ENCODE data around the gene SLAIN2. TPM values are rescaled to one million over a fixed set of nuclear protein-coding genes. Genes with fewer than 3 reads are reported as not detected.

SLAIN2 gene
- total RNA-seq, 4 donors from 2014 or later, result 28.4 to 355 (median 55.8) TPM

DNA sequence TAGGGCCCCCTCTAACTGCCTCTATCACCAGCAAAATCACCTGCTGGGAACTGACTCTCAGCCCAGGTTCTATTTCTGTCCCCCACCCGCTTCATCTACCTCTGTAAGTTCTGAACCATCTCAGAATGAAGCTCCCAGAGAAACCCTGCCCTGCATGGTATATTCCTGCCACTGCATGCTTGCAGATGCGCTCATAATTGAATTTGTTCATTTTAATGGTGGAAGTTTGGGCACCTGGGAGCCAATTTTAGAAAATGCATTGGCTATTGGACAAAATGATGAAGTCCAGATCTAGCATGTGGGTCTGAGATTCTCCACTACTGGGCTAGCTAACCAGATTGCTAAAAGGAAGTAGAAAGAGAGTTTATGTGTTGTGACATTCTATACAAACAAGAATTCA lies 113.3 kb downstream of the SLAIN2 start:
- WGBS, 2 donors (ENCODE audit: low coverage in 1 of 2), result 94% methylated on average over 2 of the region's 2 CpGs; no CpG with 5 or more reads in 1 of the 2 donors

GRCh38 chr4:48461000-48461399 lies 119.7 kb downstream of the SLAIN2 start:
- in situ Hi-C loops (cut with MboI; ENCODE audit: low pct_ligation_motif_present in 1 of 4, low pct_unique_long_range_greater_than_20kb in 1 of 4, low sequenced_read_pairs in 3 of 4), result no loop called here
- Histone ChIP-seq H3K27ac (no peak overlapping the region), H3K36me3 (no peaks in the 10 kb centered on the region), H3K9me3 (no peaks in the 10 kb centered on the region), H3K27me3 (no peaks in the 10 kb centered on the region), H3K4me3 (no peak overlapping the region), H3K4me1 (no peaks in the 10 kb centered on the region)
- TF ChIP-seq POLR2AphosphoS5 (IDR thresholded peaks at IDR 0.05) (no peak), POLR2A (IDR thresholded peaks at IDR 0.05) (no peak), EP300 (IDR thresholded peaks at IDR 0.05; ENCODE audit: low read depth) (no peak), CTCF (IDR thresholded peaks at IDR 0.05) (no peak)
- no peak for DNase-seq
- intact Hi-C loops (cut with DNase I; ENCODE audit: low total_unique reads), result no loop called here

More for the DNA sequence above, 113.3 kb downstream of the SLAIN2 start:
- DNase-seq, result no peak
- no peaks in the 10 kb centered on the region for H3K36me3 ChIP-seq
- TF ChIP-seq CTCF (IDR thresholded peaks at IDR 0.05) (no peak), POLR2A (IDR thresholded peaks at IDR 0.05) (no peak), POLR2AphosphoS5 (IDR thresholded peaks at IDR 0.05) (no peak), EP300 (IDR thresholded peaks at IDR 0.05; ENCODE audit: low read depth) (no peak)
- H3K4me1 ChIP-seq, result no peaks in the 10 kb centered on the region
- no peaks in the 10 kb centered on the region for H3K9me3 ChIP-seq
- H3K27ac ChIP-seq, result no peak overlapping the region
- intact Hi-C loops (cut with DNase I; ENCODE audit: low total_unique reads), result no loop called here
- in situ Hi-C loops (cut with MboI; ENCODE audit: low pct_ligation_motif_present in 1 of 4, low pct_unique_long_range_greater_than_20kb in 1 of 4, low sequenced_read_pairs in 3 of 4), result no loop called here
- H3K4me3 ChIP-seq, result no peak overlapping the region
- H3K27me3 ChIP-seq, result no peaks in the 10 kb centered on the region

GRCh38 chr4:48462363-48462762 lies 121.0 kb downstream of the SLAIN2 start:
- WGBS, 2 donors (ENCODE audit: low coverage in 1 of 2), result 26 to 39% methylated on average over 2 to 5 of the region's 5 CpGs
- no peak for DNase-seq
- Histone ChIP-seq H3K27me3 (no peaks in the 10 kb centered on the region), H3K4me3 (no peak overlapping the region), H3K36me3 (no peaks in the 10 kb centered on the region), H3K27ac (no peak overlapping the region), H3K4me1 (no peaks in the 10 kb centered on the region), H3K9me3 (no peaks in the 10 kb centered on the region)
- intact Hi-C loops (cut with DNase I; ENCODE audit: low total_unique reads), result no loop called here
- TF ChIP-seq POLR2AphosphoS5 (IDR thresholded peaks at IDR 0.05) (no peak), POLR2A (IDR thresholded peaks at IDR 0.05) (no peak)
- in situ Hi-C loops (cut with MboI; ENCODE audit: low pct_ligation_motif_present in 1 of 4, low pct_unique_long_range_greater_than_20kb in 1 of 4, low sequenced_read_pairs in 3 of 4), result no loop called here

GRCh38 chr4:48467442-48467841 lies 126.1 kb downstream of the SLAIN2 start:
- Histone ChIP-seq H3K9me3 (no peaks in the 10 kb centered on the region), H3K4me1 (no peaks in the 10 kb centered on the region), H3K27me3 (no peaks in the 10 kb centered on the region), H3K4me3 (no peak overlapping the region), H3K27ac (no peak overlapping the region), H3K36me3 (no peaks in the 10 kb centered on the region)
- WGBS, 2 donors (ENCODE audit: low coverage in 1 of 2), result 54 to 56% methylated on average over 1 to 2 of the region's 2 CpGs
- TF ChIP-seq POLR2A (IDR thresholded peaks at IDR 0.05) (no peak), EP300 (IDR thresholded peaks at IDR 0.05; ENCODE audit: low read depth) (no peak), CTCF (IDR thresholded peaks at IDR 0.05) (no peak), POLR2AphosphoS5 (IDR thresholded peaks at IDR 0.05) (no peak)
- no peak for DNase-seq
- intact Hi-C loops (cut with DNase I; ENCODE audit: low total_unique reads), result no loop called here
- in situ Hi-C loops (cut with MboI; ENCODE audit: low pct_ligation_motif_present in 1 of 4, low pct_unique_long_range_greater_than_20kb in 1 of 4, low sequenced_read_pairs in 3 of 4), result no loop called here

DNA sequence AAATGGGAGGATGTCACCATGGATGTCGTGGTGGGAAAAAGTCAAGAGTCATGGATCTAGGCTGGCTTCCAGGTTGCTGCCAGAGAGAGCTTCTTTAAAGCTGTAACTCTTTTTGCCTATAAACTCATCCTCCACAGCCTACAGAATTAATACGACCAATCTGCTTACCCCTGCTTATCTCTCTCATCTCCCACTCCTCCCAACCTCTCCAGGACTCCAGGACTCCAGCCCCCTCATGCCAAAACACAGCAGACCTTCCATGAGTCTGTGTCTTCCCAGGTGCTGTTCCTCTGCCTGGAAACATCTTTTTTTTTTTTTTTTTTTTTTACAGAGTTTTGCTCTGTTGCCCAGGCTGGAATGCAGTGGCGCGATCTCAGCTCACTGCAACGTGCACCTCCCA lies 126.6 kb downstream of the SLAIN2 start:
- H3K4me3 ChIP-seq, result no peak overlapping the region
- intact Hi-C loops (cut with DNase I; ENCODE audit: low total_unique reads) (no loop called here), in situ Hi-C loops (cut with MboI; ENCODE audit: low pct_ligation_motif_present in 1 of 4, low pct_unique_long_range_greater_than_20kb in 1 of 4, low sequenced_read_pairs in 3 of 4) (no loop called here)
- no peak for DNase-seq
- TF ChIP-seq EP300 (IDR thresholded peaks at IDR 0.05; ENCODE audit: low read depth), result no peak
- no peak for TF ChIP-seq POLR2AphosphoS5 (IDR thresholded peaks at IDR 0.05)
- TF ChIP-seq CTCF (IDR thresholded peaks at IDR 0.05), result no peak
- TF ChIP-seq POLR2A (IDR thresholded peaks at IDR 0.05), result no peak
- H3K9me3 ChIP-seq, result no peaks in the 10 kb centered on the region
- H3K27ac ChIP-seq, result no peak overlapping the region
- 71 to 79% methylated on average over 4 to 5 of the region's 5 CpGs for WGBS, 2 donors (ENCODE audit: low coverage in 1 of 2)
- no peaks in the 10 kb centered on the region for H3K4me1 ChIP-seq
- H3K36me3 ChIP-seq, result no peaks in the 10 kb centered on the region
- no peaks in the 10 kb centered on the region for H3K27me3 ChIP-seq

All from transverse colon (tissue), 4 donors.